Measurements from ENCODE around the gene COL25A1.

- TF ChIP-seq MYC (IDR thresholded peaks at IDR 0.05; ENCODE audit: low read depth, low read length): no peak
- no peak for TF ChIP-seq CTCF (IDR thresholded peaks at IDR 0.05; ENCODE audit: low read depth, low read length)
- TF ChIP-seq POLR2A (IDR thresholded peaks at IDR 0.05; ENCODE audit: extremely low read depth, insufficient read length): no peak
- TF ChIP-seq MAX (IDR thresholded peaks at IDR 0.05; ENCODE audit: low read depth, low read length): no peak
These were observed 313.8 kb downstream of the COL25A1 start for GRCh38 chr4:108988464-108989195.

Data from NB4 (cell line).